Measurements from ENCODE around the gene IGDCC3.

DNA sequence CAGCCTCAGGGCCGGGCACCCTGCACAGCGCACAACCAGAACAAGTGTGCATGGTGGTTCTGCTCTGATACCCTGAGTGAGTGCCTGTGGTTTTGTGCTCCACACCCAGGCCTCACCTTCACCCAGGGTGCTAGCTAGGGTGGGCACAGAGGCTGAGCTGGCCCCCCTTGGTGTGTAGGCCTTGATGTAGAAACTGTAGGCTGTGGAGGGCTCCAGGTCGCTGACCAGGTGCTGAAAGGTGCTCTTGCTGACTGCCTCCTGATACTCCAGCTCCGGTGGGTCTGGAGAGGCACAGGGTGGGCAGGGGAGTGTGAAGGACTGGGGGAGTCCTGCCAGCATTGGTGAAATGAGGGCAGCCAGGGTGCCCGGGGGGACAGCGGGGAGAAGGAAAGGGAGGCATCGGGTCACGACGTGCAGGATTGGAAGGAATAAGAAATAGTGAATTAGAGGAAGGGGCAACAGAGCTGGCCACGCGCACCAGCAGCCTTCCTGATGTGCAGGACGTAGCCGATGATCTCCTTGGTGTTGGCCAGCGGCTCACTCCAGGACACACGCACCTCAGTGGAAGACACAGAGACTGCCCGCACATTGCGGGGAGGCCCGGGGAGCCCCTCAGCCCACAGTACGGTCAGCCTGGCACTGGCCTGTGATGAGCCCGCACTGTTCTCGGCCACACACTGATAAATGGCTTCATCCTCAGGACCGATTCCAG lies 46.7 kb downstream of the IGDCC3 start:
- TF ChIP-seq ESRRA (IDR thresholded peaks at IDR 0.05; ENCODE audit: low read length) (no peak), ZNF24 (IDR thresholded peaks at IDR 0.05) (no peak), POLR2A (IDR thresholded peaks at IDR 0.05; ENCODE audit: low read depth, low read length) (no peak), BACH1 (IDR thresholded peaks at IDR 0.05; ENCODE audit: borderline replicate concordance) (no peak), CTCF (IDR thresholded peaks at IDR 0.05 in 2 of 3, conservative IDR thresholded peaks at IDR 0.05 in 1 of 3; ENCODE audit: control insufficient read depth in 2 of 3, extremely low read depth in 1 of 3, insufficient read depth in 1 of 3, low read depth in 3 of 3, low read length in 3 of 3) (no peak), RELA (IDR thresholded peaks at IDR 0.05; ENCODE audit: borderline replicate concordance, partially characterized antibody) (no peak), EP300 (IDR thresholded peaks at IDR 0.05; ENCODE audit: borderline replicate concordance in 1 of 2, control insufficient read depth in 1 of 2, low read depth in 2 of 2, low read length in 2 of 2) (no peak), YY1 (IDR thresholded peaks at IDR 0.05; ENCODE audit: low read depth, low read length) (no peak), EZH2 (IDR thresholded peaks at IDR 0.05; ENCODE audit: borderline replicate concordance, control insufficient read depth, low read depth, low read length) (no peak)
- TF ChIP-seq, protein P1, sequence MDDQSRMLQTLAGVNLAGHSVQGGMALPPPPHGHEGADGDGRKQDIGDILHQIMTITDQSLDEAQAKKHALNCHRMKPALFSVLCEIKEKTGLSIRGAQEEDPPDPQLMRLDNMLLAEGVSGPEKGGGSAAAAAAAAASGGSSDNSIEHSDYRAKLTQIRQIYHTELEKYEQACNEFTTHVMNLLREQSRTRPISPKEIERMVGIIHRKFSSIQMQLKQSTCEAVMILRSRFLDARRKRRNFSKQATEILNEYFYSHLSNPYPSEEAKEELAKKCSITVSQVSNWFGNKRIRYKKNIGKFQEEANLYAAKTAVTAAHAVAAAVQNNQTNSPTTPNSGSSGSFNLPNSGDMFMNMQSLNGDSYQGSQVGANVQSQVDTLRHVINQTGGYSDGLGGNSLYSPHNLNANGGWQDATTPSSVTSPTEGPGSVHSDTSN (IDR thresholded peaks at IDR 0.05; ENCODE audit: insufficient replicate concordance, low read depth, low read length), result no peak
